Right lobe of liver (tissue), 4 donors: Measurements from ENCODE around the gene SMIM41.

Experiments
- POLR2A ChIP-seq: fragments of 450-650 bp; IDR thresholded peaks from one replicate; pipeline ENCODE4 v1.6.1; 2017; ENCODE audit warnings: antibody characterized with exemption, mild to moderate bottlenecking
- TF ChIP-seq, protein P1 (sequence below), 4 donors: fragments of 200-600 bp in 3 of 4; fragments of 450-650 bp in 1 of 4; IDR thresholded peaks; one replicate each; pipeline versions ENCODE4 v1.5.1 to v1.8.0; 2016 to 2022; ENCODE audit warnings: antibody characterized with exemption in 4 of 4, mild to moderate bottlenecking in 2 of 4
- donor health status: DM: no; HTN: no; CAD: no.
- donor health status: DM: no; HTN: no; CAD: no.
- donor health status: DM: no; HTN: yes; CAD: no.

DNA sequence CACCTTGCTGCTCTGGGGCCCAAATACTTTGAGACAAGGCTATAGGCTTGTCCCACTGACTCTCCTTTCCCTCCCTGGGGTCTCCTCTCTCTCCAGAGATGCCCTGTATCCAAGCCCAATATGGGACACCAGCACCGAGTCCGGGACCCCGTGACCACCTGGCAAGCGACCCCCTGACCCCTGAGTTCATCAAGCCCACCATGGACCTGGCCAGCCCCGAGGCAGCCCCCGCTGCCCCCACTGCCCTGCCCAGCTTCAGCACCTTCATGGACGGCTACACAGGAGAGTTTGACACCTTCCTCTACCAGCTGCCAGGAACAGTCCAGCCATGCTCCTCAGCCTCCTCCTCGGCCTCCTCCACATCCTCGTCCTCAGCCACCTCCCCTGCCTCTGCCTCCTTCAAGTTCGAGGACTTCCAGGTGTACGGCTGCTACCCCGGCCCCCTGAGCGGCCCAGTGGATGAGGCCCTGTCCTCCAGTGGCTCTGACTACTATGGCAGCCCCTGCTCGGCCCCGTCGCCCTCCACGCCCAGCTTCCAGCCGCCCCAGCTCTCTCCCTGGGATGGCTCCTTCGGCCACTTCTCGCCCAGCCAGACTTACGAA is 25.2 kb upstream of the SMIM41 start:
- TF ChIP-seq, protein P1, sequence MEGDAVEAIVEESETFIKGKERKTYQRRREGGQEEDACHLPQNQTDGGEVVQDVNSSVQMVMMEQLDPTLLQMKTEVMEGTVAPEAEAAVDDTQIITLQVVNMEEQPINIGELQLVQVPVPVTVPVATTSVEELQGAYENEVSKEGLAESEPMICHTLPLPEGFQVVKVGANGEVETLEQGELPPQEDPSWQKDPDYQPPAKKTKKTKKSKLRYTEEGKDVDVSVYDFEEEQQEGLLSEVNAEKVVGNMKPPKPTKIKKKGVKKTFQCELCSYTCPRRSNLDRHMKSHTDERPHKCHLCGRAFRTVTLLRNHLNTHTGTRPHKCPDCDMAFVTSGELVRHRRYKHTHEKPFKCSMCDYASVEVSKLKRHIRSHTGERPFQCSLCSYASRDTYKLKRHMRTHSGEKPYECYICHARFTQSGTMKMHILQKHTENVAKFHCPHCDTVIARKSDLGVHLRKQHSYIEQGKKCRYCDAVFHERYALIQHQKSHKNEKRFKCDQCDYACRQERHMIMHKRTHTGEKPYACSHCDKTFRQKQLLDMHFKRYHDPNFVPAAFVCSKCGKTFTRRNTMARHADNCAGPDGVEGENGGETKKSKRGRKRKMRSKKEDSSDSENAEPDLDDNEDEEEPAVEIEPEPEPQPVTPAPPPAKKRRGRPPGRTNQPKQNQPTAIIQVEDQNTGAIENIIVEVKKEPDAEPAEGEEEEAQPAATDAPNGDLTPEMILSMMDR (IDR thresholded peaks at IDR 0.05) = no peak
- TF ChIP-seq POLR2A = no peak
